ENCODE data around the gene SETMAR. TPM values are rescaled to one million over a fixed set of nuclear protein-coding genes. Genes with fewer than 3 reads are reported as not detected.

SETMAR gene
- total and polyA plus RNA-seq, 4 donors = 4.5 to 9.7 (median 5.8) TPM

- H3K9ac ChIP-seq (ENCODE audit: low read depth in 1 of 2, low read length in 2 of 2) = no peak overlapping the region
- H3K27me3 ChIP-seq (ENCODE audit: control insufficient read depth in 4 of 4, insufficient read depth in 4 of 4, low read length in 3 of 4) = no peaks in the 10 kb centered on the region
- H3K4me1 ChIP-seq (ENCODE audit: control insufficient read depth in 4 of 4, insufficient read depth in 4 of 4, low read length in 3 of 4) = peaks cover 0 to 2% (median 0%) of the 10 kb centered on the region in 4 donors
- H3K9me3 ChIP-seq (ENCODE audit: control insufficient read depth in 4 of 4, low read length in 3 of 4) = no peaks in the 10 kb centered on the region
- H3K27ac ChIP-seq (ENCODE audit: low read depth in 1 of 2, low read length in 2 of 2) = no peak overlapping the region
- H3K36me3 ChIP-seq (ENCODE audit: control insufficient read depth in 4 of 4, insufficient read depth in 3 of 4, low read depth in 1 of 4, low read length in 3 of 4) = peaks cover 0 to 4% (median 2%) of the 10 kb centered on the region in 4 donors
- WGBS = 87% methylated on average over 4 of the region's 4 CpGs
- no peak overlapping the region for H3K4me3 ChIP-seq (ENCODE audit: low read depth in 1 of 3, low read length in 3 of 3)
- no peak for DNase-seq (ENCODE audit: low spot score)
- TF ChIP-seq REST (IDR thresholded peaks at IDR 0.05) (no peak), CTCF (IDR thresholded peaks at IDR 0.05; ENCODE audit: low read depth, low read length, missing input control) (peak; percentile 2), EGR1 (IDR thresholded peaks at IDR 0.05; ENCODE audit: low read depth in 2 of 2) (no peak)
These were observed 11.5 kb downstream of the SETMAR start for GRCh38 chr3:4314688-4315087.

- no peak overlapping the region for H3K4me3 ChIP-seq (ENCODE audit: low read depth in 1 of 3, low read length in 3 of 3)
- TF ChIP-seq CTCF (IDR thresholded peaks at IDR 0.05; ENCODE audit: low read depth, low read length, missing input control) (no peak), FOXA2 (IDR thresholded peaks at IDR 0.05) (no peak), ZBTB33 (IDR thresholded peaks at IDR 0.05) (no peak), JUND (IDR thresholded peaks at IDR 0.05) (no peak)
- no peak overlapping the region for H3K9ac ChIP-seq (ENCODE audit: low read depth in 1 of 2, low read length in 2 of 2)
- peaks cover 7 to 18% (median 12%) of the 10 kb centered on the region in 4 donors for H3K4me1 ChIP-seq (ENCODE audit: control insufficient read depth in 4 of 4, insufficient read depth in 4 of 4, low read length in 3 of 4)
- H3K27ac ChIP-seq (ENCODE audit: low read depth in 1 of 2, low read length in 2 of 2) = no peak overlapping the region
- no peak for DNase-seq (ENCODE audit: low spot score)
- no peaks in the 10 kb centered on the region for H3K27me3 ChIP-seq (ENCODE audit: control insufficient read depth in 4 of 4, insufficient read depth in 4 of 4, low read length in 3 of 4)
- peaks cover 0 to 4% (median 2%) of the 10 kb centered on the region in 4 donors for H3K36me3 ChIP-seq (ENCODE audit: control insufficient read depth in 4 of 4, insufficient read depth in 3 of 4, low read depth in 1 of 4, low read length in 3 of 4)
- no peaks in the 10 kb centered on the region for H3K9me3 ChIP-seq (ENCODE audit: control insufficient read depth in 4 of 4, low read length in 3 of 4)
These were observed 17.1 kb downstream of the SETMAR start for GRCh38 chr3:4320096-4320911.
